Testis (tissue), 3 donors: ENCODE results near the gene CDH22. TPM values are rescaled to one million over a fixed set of nuclear protein-coding genes. Genes with fewer than 3 reads are reported as not detected.

Experiments used
- DNase-seq: peaks from one replicate; pipeline ENCODE4 v3.0.0-alpha.2; 2019
- H3K27ac ChIP-seq, 2 donors: fragments of 200-600 bp; sonication (generic); one replicate each; pipeline ENCODE4 v1.5.1; 2019
- H3K27me3 ChIP-seq: fragments of 200-600 bp; sonication (generic); one replicate; pipeline ENCODE4 v1.5.1; 2019
- H3K36me3 ChIP-seq: fragments of 200-600 bp; sonication (generic); one replicate; pipeline ENCODE4 v1.5.1; 2017; ENCODE audit warnings: low read depth; ENCODE audit errors: missing control alignments
- H3K4me1 ChIP-seq: fragments of 200-600 bp; sonication (generic); one replicate; pipeline ENCODE4 v1.5.1; 2019
- H3K4me3 ChIP-seq, 2 donors: fragments of 200-600 bp; sonication (generic); one replicate each; pipeline ENCODE4 v1.5.1; 2017 to 2019
- H3K9me3 ChIP-seq: fragments of 200-600 bp; sonication (generic); one replicate; pipeline ENCODE4 v1.5.1; 2017
- CTCF ChIP-seq, 3 experiments: fragments of 450-650 bp in 2 of 3; fragments of 200-600 bp in 1 of 3; sonication (generic) in 1 of 3; IDR thresholded peaks; one replicate each; pipeline ENCODE4 v1.5.1; 2016 to 2019; ENCODE audit warnings: antibody characterized with exemption in 3 of 3, mild to moderate bottlenecking in 2 of 3, moderate library complexity in 1 of 3
- POLR2A ChIP-seq: fragments of 450-650 bp; IDR thresholded peaks from one replicate; pipeline ENCODE4 v1.6.1; 2017; ENCODE audit warnings: antibody characterized with exemption, mild to moderate bottlenecking, moderate library complexity
- WGBS, 2 donors: methylation state at CpG; one replicate each; pipeline ENCODE4 v1.1.5; 2018; 5-methylcytosine and 5-hydroxymethylcytosine counted together
- intact Hi-C: fragments of 100-400 bp; cut with DNase I; formaldehyde crosslinking; loops from one replicate; pipeline ENCODE4 v1.15.1; 2023; ENCODE audit warnings: low total_unique reads
- polyA plus RNA-seq: library from polyadenylated mRNA; stranded (reverse); fragments of 350-450 nt; fragmentation: Illumina TruSeq; extraction: RNeasy Lipid Tissue Mini Kit (QIAGEN cat#74804); gene quantifications from one replicate; pipeline ENCODE4 v1.2.3, GENCODE V29; 2014; ENCODE audit warnings: low read depth, low replicate concordance; ENCODE audit not compliant: insufficient read depth
- total RNA-seq, 2 donors: library from RNA; depleted of rRNA; stranded (reverse); fragments of >200 nt; gene quantifications; one replicate each; pipeline ENCODE4 v1.2.3, GENCODE V29; 2016

The CDH22 gene
- total and polyA plus RNA-seq, 3 donors from 2014 or later, result 1.8 to 2.6 (median 2.6) TPM

GRCh38 chr20:46240881-46241280, 67.4 kb downstream of the CDH22 start:
- Histone ChIP-seq H3K4me3 (no peak overlapping the region), H3K36me3 (no peaks in the 10 kb centered on the region), H3K4me1 (no peaks in the 10 kb centered on the region), H3K27ac (no peak overlapping the region), H3K27me3 (no peaks in the 10 kb centered on the region), H3K9me3 (no peaks in the 10 kb centered on the region)
- TF ChIP-seq CTCF (IDR thresholded peaks at IDR 0.05) (no peak), POLR2A (no peak)
- 93 to 95% methylated on average over 16 to 22 of the region's 22 CpGs for WGBS, 2 donors
- intact Hi-C loops, result no loop called here
- no peak for DNase-seq

GRCh38 chr20:46240065-46240464, 68.2 kb downstream of the CDH22 start:
- intact Hi-C loops, result no loop called here
- H3K27me3 ChIP-seq, result no peaks in the 10 kb centered on the region
- WGBS, 2 donors, result 67 to 69% methylated on average over 4 of the region's 4 CpGs

GRCh38 chr20:46237736-46238135, 70.6 kb downstream of the CDH22 start:
- Histone ChIP-seq H3K27ac (no peak overlapping the region), H3K36me3 (no peaks in the 10 kb centered on the region), H3K9me3 (no peaks in the 10 kb centered on the region), H3K27me3 (no peaks in the 10 kb centered on the region), H3K4me3 (no peak overlapping the region), H3K4me1 (no peaks in the 10 kb centered on the region)
- TF ChIP-seq POLR2A (no peak), CTCF (IDR thresholded peaks at IDR 0.05) (no peak)
- intact Hi-C loops, result no loop called here
- WGBS, 2 donors, result 75 to 85% methylated on average over 1 of the region's 1 CpG
- DNase-seq, result no peak

More at GRCh38 chr20:46240065-46240464, 68.2 kb downstream of the CDH22 start:
- no peaks in the 10 kb centered on the region for H3K36me3 ChIP-seq
- no peak overlapping the region for H3K27ac ChIP-seq
- H3K9me3 ChIP-seq, result no peaks in the 10 kb centered on the region
- H3K4me3 ChIP-seq, result no peak overlapping the region
- DNase-seq, result no peak
- H3K4me1 ChIP-seq, result no peaks in the 10 kb centered on the region
- no peak for TF ChIP-seq POLR2A
- TF ChIP-seq CTCF (IDR thresholded peaks at IDR 0.05), result no peak

GRCh38 chr20:46237227-46237626, 71.1 kb downstream of the CDH22 start:
- DNase-seq, result no peak
- H3K36me3 ChIP-seq, result no peaks in the 10 kb centered on the region
- WGBS, 2 donors, result 43 to 63% methylated on average over 10 of the region's 10 CpGs
- H3K9me3 ChIP-seq, result no peaks in the 10 kb centered on the region
- H3K27me3 ChIP-seq, result no peaks in the 10 kb centered on the region
- H3K4me1 ChIP-seq, result no peaks in the 10 kb centered on the region
- H3K4me3 ChIP-seq, result no peak overlapping the region
- TF ChIP-seq POLR2A, result no peak
- no peak for TF ChIP-seq CTCF (IDR thresholded peaks at IDR 0.05)
- intact Hi-C loops, result no loop called here
- H3K27ac ChIP-seq, result no peak overlapping the region

- no peak overlapping the region for H3K27ac ChIP-seq
- no peaks in the 10 kb centered on the region for H3K4me1 ChIP-seq
- H3K27me3 ChIP-seq, result no peaks in the 10 kb centered on the region
- intact Hi-C loops, result no loop called here
- DNase-seq, result no peak
- H3K4me3 ChIP-seq, result no peak overlapping the region
- TF ChIP-seq POLR2A (no peak), CTCF (IDR thresholded peaks at IDR 0.05) (no peak)
- no peaks in the 10 kb centered on the region for H3K9me3 ChIP-seq
- H3K36me3 ChIP-seq, result no peaks in the 10 kb centered on the region
Measured at GRCh38 chr20:46235077-46235476, 73.2 kb downstream of the CDH22 start.
